H1 (cell line): ENCODE data around the gene CSNK2B.

Experiments
- CTCF ChIP-seq, 3 experiments: IDR thresholded peaks; 1 replicate in 2 of 3; 2 replicates in 1 of 3; pipeline versions ENCODE4 v1.5.1 to v1.6.1; 2011; ENCODE audit warnings: low read length in 3 of 3, mild to moderate bottlenecking in 3 of 3, inconsistent platforms in 2 of 3, low read depth in 1 of 3, moderate library complexity in 1 of 3; ENCODE audit not compliant: insufficient read depth in 1 of 3; ENCODE audit errors: control extremely low read depth in 1 of 3
- EP300 ChIP-seq, 2 experiments: IDR thresholded peaks; 1 replicate in 1 of 2; 2 replicates in 1 of 2; pipeline ENCODE4 v1.6.1; 2011 to 2012; ENCODE audit warnings: low read depth in 2 of 2, low read length in 2 of 2, mild to moderate bottlenecking in 2 of 2, borderline replicate concordance in 1 of 2, inconsistent platforms in 1 of 2, moderate library complexity in 1 of 2
- EZH2 ChIP-seq: fragments of 200-600 bp; sonication (generic); IDR thresholded peaks from 2 replicates; pipeline ENCODE4 v1.7.1; 2012; ENCODE audit warnings: low read depth, mild to moderate bottlenecking, moderate library complexity, low read length, inconsistent platforms; ENCODE audit not compliant: severe bottlenecking
- GABPA ChIP-seq: IDR thresholded peaks from 2 replicates; pipeline ENCODE4 v1.6.1; 2011; ENCODE audit warnings: mild to moderate bottlenecking, low read length, moderate library complexity, borderline replicate concordance; ENCODE audit not compliant: insufficient read depth
- GTF2F1 ChIP-seq: IDR thresholded peaks from 2 replicates; pipeline ENCODE4 v1.6.1; 2012; ENCODE audit warnings: low read depth, low read length, improper control_type of control experiment, borderline replicate concordance
- POLR2A ChIP-seq, 2 experiments: IDR thresholded peaks; 1 replicate in 1 of 2; 2 replicates in 1 of 2; pipeline ENCODE4 v1.6.1; 2011; ENCODE audit warnings: low read depth in 2 of 2, low read length in 2 of 2, mild to moderate bottlenecking in 2 of 2; ENCODE audit errors: control extremely low read depth in 1 of 2
- SP1 ChIP-seq: IDR thresholded peaks from 2 replicates; pipeline ENCODE4 v1.6.1; 2011; ENCODE audit warnings: low read depth, low read length
- TBP ChIP-seq: IDR thresholded peaks from 2 replicates; pipeline ENCODE4 v1.6.1; 2011; ENCODE audit warnings: low read depth, low read length, improper control_type of control experiment
- TEAD4 ChIP-seq: IDR thresholded peaks from 2 replicates; pipeline ENCODE4 v1.6.1; 2012; ENCODE audit warnings: low read depth, low read length, inconsistent platforms, mixed read lengths

GRCh38 chr6:31713465-31713864 is 47.6 kb downstream of the CSNK2B start:
- TF ChIP-seq TEAD4 (no peak), EZH2 (no peak), GABPA (no peak), CTCF (IDR thresholded peaks at IDR 0.05; ENCODE audit: control extremely low read depth in 1 of 3, insufficient read depth in 1 of 3, low read depth in 1 of 3, low read length in 3 of 3) (no peak), EP300 (IDR thresholded peaks at IDR 0.05; ENCODE audit: borderline replicate concordance in 1 of 2, low read depth in 2 of 2, low read length in 2 of 2) (no peak), TBP (no peak), POLR2A (IDR thresholded peaks at IDR 0.05; ENCODE audit: control extremely low read depth in 1 of 2, low read depth in 2 of 2, low read length in 2 of 2) (no peak), GTF2F1 (no peak), SP1 (no peak)
